Activated naive CD8-positive, alpha-beta T cell treated with anti-CD3 and anti-CD28 coated beads, Interleukin-2, amount 50 U/mL, for 16 hours (primary cell): ENCODE measurements around the gene RXFP4.

Experiments
- DNase-seq: peaks from one replicate; pipeline ENCODE4 v3.0.0-alpha.2; 2020; ENCODE audit warnings: low read depth, low spot score

Gene RXFP4

GRCh38 chr1:155960081-155960745 lies 18.8 kb downstream of the RXFP4 start:
- no peak for DNase-seq

GRCh38 chr1:155961937-155962336 lies 20.5 kb downstream of the RXFP4 start:
- no peak for DNase-seq

GRCh38 chr1:155962599-155963211 lies 21.3 kb downstream of the RXFP4 start:
- no peak for DNase-seq

GRCh38 chr1:155964193-155964592 lies 22.8 kb downstream of the RXFP4 start:
- DNase-seq, result no peak

- DNase-seq, result no peak
Measured at GRCh38 chr1:155966135-155966534, 24.7 kb downstream of the RXFP4 start.

- DNase-seq, result no peak
Measured at GRCh38 chr1:155966750-155967149, 25.3 kb downstream of the RXFP4 start.

- no peak for DNase-seq
Measured at GRCh38 chr1:155967341-155968050, 26.1 kb downstream of the RXFP4 start.

GRCh38 chr1:155968051-155968400 lies 26.6 kb downstream of the RXFP4 start:
- no peak for DNase-seq

- DNase-seq, result no peak
Measured at GRCh38 chr1:155968670-155969069, 27.2 kb downstream of the RXFP4 start.

- DNase-seq, result no peak
Measured at GRCh38 chr1:155969377-155969791, 27.9 kb downstream of the RXFP4 start.

DNA sequence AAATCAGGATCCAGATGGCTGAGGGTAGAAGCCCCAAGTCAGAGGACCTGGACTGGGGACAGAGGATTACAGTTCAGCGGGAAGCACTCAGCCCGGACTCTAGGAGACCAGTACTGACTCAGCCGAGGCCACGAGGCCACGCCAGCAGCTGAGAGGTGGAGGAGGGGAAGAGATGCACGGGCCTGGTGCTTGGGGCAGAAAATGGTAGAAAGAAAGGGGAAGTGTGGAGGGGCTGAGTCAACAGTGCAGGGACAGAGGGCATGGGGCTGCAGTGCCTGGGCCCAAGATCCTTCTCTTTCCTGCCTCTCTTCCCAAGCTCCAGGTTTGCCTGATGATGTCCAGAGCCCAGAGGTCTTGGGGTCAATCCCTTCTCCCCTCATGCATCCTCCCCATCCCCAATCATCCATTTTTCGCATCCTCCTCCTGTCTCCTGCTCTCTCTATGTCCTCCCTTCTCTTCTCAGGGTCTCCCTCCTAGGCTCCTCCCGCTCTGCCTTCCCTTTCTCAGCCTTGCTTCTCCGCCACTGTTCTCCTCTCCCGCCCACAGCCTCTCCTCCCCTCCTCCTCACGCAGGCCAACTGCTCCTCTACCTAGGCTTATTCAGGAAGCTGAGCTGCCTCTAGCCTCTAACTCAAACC lies 29.2 kb downstream of the RXFP4 start:
- no peak for DNase-seq

- no peak for DNase-seq
Measured at GRCh38 chr1:155971910-155972809, 30.7 kb downstream of the RXFP4 start.

DNA sequence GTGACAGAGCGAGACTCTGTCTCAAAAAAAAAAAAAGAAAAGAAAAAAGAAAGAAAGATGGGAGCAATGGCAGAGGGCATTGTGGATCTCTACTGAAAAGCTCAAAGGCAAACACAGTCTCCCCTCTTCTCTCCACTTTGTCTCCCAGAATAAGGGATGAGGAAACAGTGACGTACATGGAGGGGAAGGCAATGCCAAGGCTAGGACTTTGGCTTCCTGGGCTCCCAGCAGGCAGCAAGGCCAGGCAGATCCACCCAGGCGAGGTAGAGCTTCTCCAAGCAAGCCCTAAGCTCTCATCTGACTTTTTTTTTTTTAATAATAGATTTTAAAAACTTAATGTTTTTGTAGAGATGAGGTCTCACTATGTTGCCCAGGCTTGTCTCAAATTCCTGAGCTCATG lies 32.3 kb downstream of the RXFP4 start:
- no peak for DNase-seq

GRCh38 chr1:155974208-155975115 lies 33.0 kb downstream of the RXFP4 start:
- DNase-seq, result no peak

GRCh38 chr1:155975375-155976061 lies 34.1 kb downstream of the RXFP4 start:
- no peak for DNase-seq

GRCh38 chr1:155976062-155976912 lies 34.8 kb downstream of the RXFP4 start:
- DNase-seq, result no peak

DNA sequence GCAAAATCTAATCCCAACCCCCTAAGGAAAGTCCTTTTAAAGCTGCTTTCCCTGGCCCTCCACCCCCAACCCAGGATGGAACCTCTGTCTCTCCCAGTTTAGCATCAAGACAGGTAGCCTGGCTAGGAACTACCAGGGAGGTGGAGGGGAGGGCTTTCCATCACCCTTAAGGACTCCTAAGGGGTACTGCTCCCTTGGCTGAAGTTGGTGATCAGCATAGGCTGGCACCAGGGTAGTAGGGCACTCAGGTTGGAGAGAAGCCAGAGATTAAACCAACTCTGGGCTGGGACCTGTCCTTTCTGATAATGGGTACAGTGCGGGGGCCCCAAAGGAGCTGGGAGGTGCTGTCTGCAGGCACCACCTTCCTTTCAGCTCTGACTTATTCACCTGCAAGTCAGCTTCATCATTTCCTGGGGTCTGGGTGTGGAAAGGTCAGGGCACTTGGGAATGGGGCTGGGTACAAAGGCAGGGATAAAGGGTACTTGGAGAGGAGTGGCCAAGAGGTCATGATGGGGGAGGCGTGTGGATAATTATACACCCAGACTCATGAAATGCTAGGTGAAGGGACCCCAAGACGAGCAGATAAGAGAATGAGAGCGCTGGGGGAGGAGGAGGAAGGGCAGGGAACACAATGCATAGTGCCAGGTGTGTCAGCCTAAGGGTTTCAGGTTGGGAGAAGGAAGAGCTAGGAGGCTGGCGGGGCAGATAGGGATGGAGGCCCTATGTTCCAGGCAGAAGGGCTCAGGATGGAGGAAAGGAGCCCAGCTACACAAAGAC lies 35.7 kb downstream of the RXFP4 start:
- DNase-seq, result no peak

DNA sequence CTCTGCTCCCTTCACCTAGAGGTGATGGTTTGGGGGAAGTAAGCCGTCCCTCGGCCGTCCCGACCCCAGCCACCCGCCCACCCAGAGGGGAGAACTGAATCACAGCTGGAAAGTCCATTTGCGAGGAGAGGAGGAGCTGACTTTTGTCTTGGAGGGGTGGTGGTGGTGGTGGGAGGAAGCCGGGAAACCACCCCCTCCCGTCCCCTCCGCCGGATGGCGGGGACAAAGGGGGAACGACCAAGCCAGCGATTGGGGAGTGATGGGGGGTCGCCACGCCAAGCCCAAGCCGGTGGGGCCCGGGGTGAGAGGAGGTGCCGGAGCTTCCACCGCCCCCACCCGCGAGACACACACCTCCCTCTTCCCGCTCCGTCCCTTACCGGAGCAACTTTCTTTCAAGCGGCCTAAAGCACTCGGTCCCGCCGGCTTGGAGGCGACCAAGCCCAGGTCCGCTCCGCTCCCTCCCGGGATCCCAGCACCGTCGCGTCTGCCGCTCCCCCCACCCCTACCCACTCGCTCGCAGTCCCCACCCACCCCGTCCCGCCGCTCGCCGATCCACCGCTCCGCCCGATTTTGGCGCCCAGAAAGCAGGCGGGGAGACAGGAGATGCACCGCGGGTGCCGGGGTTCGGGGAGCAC lies 36.4 kb downstream of the RXFP4 start:
- peak; percentile 38 for DNase-seq
